ENCODE data around the gene SLC38A1. TPM values are rescaled to one million over a fixed set of nuclear protein-coding genes. Genes with fewer than 3 reads are reported as not detected.
A peak's percentile ranks its signal among the peaks of the same experiment; 100 is the strongest.

Gene SLC38A1
- total and polyA plus RNA-seq, 2 experiments from 2014 or later: 114 to 234 TPM

DNA sequence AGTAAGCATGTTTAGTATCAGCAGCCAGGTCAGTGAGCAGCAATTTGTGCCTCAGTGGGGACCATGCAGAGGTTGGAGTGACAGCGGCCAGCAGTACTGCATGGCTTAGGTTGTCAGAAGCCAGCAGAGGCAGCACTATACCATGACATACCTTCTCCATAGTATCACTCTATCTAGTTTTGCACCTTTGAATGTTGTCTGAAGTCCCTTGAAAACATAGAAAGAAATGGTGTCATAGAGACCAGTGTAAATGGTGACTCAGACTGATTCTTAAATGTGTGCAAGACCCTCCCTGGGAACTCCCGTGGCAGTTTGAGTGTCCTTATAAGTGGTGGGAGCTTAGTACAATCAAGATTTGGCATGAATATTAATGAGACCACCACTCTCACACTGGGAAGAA lies 124.4 kb downstream of the SLC38A1 start:
- Histone ChIP-seq H3K27ac (ENCODE audit: low read depth) (no peak overlapping the region), H4K20me1 (replicated peaks; ENCODE audit: insufficient read depth) (no peaks in the 10 kb centered on the region), H3K27me3 (ENCODE audit: insufficient read depth) (no peaks in the 10 kb centered on the region), H2AFZ (0 out of 2 replicates have a peak overlapping the region, but pooled peaks have one; percentile 44), H3K4me1 (ENCODE audit: insufficient read depth) (no peaks in the 10 kb centered on the region), H3K9me2 (ENCODE audit: insufficient read depth) (no peaks in the 10 kb centered on the region), H3K4me2 (no peak overlapping the region), H3F3A (replicated peaks; ENCODE audit: low read depth) (no peaks in the 10 kb centered on the region), H3K79me2 (replicated peaks; ENCODE audit: insufficient read depth) (no peaks in the 10 kb centered on the region), H3K36me3 (ENCODE audit: insufficient read depth) (no peaks in the 10 kb centered on the region), H3K4me3 (no peak overlapping the region)
- DNase-seq (ENCODE audit: low spot score) (no peak), ATAC-seq (no peak)
- Mint-ChIP-seq H3K27ac (no peak overlapping the region), H3K4me3 (no peak overlapping the region), H3K27me3 (ENCODE audit: insufficient read depth, low read depth, poor library complexity) (peaks cover 4% of the 10 kb centered on the region), H3K36me3 (ENCODE audit: low read depth) (no peaks in the 10 kb centered on the region), H3K4me1 (no peaks in the 10 kb centered on the region), H3K9me3 (no peaks in the 10 kb centered on the region)
- TF ChIP-seq, protein P1, sequence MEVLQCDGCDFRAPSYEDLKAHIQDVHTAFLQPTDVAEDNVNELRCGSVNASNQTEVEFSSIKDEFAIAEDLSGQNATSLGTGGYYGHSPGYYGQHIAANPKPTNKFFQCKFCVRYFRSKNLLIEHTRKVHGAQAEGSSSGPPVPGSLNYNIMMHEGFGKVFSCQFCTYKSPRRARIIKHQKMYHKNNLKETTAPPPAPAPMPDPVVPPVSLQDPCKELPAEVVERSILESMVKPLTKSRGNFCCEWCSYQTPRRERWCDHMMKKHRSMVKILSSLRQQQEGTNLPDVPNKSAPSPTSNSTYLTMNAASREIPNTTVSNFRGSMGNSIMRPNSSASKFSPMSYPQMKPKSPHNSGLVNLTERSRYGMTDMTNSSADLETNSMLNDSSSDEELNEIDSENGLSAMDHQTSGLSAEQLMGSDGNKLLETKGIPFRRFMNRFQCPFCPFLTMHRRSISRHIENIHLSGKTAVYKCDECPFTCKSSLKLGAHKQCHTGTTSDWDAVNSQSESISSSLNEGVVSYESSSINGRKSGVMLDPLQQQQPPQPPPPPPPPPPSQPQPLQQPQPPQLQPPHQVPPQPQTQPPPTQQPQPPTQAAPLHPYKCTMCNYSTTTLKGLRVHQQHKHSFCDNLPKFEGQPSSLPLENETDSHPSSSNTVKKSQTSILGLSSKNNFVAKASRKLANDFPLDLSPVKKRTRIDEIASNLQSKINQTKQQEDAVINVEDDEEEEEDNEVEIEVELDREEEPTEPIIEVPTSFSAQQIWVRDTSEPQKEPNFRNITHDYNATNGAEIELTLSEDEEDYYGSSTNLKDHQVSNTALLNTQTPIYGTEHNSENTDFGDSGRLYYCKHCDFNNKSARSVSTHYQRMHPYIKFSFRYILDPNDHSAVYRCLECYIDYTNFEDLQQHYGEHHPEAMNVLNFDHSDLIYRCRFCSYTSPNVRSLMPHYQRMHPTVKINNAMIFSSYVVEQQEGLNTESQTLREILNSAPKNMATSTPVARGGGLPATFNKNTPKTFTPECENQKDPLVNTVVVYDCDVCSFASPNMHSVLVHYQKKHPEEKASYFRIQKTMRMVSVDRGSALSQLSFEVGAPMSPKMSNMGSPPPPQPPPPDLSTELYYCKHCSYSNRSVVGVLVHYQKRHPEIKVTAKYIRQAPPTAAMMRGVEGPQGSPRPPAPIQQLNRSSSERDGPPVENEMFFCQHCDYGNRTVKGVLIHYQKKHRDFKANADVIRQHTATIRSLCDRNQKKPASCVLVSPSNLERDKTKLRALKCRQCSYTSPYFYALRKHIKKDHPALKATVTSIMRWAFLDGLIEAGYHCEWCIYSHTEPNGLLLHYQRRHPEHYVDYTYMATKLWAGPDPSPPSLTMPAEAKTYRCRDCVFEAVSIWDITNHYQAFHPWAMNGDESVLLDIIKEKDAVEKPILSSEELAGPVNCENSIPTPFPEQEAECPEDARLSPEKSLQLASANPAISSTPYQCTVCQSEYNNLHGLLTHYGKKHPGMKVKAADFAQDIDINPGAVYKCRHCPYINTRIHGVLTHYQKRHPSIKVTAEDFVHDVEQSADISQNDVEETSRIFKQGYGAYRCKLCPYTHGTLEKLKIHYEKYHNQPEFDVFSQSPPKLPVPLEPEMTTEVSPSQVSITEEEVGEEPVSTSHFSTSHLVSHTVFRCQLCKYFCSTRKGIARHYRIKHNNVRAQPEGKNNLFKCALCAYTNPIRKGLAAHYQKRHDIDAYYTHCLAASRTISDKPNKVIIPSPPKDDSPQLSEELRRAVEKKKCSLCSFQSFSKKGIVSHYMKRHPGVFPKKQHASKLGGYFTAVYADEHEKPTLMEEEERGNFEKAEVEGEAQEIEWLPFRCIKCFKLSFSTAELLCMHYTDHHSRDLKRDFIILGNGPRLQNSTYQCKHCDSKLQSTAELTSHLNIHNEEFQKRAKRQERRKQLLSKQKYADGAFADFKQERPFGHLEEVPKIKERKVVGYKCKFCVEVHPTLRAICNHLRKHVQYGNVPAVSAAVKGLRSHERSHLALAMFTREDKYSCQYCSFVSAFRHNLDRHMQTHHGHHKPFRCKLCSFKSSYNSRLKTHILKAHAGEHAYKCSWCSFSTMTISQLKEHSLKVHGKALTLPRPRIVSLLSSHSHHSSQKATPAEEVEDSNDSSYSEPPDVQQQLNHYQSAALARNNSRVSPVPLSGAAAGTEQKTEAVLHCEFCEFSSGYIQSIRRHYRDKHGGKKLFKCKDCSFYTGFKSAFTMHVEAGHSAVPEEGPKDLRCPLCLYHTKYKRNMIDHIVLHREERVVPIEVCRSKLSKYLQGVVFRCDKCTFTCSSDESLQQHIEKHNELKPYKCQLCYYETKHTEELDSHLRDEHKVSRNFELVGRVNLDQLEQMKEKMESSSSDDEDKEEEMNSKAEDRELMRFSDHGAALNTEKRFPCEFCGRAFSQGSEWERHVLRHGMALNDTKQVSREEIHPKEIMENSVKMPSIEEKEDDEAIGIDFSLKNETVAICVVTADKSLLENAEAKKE (CRISPR knock-in tag; IDR thresholded peaks at IDR 0.05): no peak
- TF ChIP-seq POLR2AphosphoS5 (IDR thresholded peaks at IDR 0.05; ENCODE audit: low read depth): no peak
- TF ChIP-seq, protein P2, sequence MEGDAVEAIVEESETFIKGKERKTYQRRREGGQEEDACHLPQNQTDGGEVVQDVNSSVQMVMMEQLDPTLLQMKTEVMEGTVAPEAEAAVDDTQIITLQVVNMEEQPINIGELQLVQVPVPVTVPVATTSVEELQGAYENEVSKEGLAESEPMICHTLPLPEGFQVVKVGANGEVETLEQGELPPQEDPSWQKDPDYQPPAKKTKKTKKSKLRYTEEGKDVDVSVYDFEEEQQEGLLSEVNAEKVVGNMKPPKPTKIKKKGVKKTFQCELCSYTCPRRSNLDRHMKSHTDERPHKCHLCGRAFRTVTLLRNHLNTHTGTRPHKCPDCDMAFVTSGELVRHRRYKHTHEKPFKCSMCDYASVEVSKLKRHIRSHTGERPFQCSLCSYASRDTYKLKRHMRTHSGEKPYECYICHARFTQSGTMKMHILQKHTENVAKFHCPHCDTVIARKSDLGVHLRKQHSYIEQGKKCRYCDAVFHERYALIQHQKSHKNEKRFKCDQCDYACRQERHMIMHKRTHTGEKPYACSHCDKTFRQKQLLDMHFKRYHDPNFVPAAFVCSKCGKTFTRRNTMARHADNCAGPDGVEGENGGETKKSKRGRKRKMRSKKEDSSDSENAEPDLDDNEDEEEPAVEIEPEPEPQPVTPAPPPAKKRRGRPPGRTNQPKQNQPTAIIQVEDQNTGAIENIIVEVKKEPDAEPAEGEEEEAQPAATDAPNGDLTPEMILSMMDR (conservative IDR thresholded peaks at IDR 0.05; ENCODE audit: low read depth in 2 of 2): no peak

DNA sequence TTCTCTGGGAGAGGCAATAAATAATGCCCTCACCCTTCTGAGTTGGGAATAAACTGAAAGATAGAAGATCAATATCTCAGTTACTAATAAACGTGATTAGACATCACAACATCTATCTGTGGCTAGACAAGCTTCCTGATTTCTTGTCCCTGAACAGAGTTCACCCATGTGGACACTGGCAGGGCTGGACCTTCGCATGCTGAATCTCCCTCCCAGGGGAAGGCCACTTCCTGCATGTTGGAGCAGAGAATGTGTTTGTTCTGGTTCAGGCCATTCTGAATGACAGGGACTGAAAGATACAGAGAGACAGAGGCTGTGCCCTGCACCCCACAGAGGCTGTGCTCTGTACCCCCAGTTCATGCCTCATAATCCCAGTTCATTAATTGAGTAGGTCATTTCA lies 132.6 kb downstream of the SLC38A1 start:
- Histone ChIP-seq H3K4me2 (no peak overlapping the region), H3K79me2 (replicated peaks; ENCODE audit: insufficient read depth) (no peaks in the 10 kb centered on the region), H3K27me3 (ENCODE audit: insufficient read depth) (no peaks in the 10 kb centered on the region), H4K20me1 (replicated peaks; ENCODE audit: insufficient read depth) (no peaks in the 10 kb centered on the region), H3K9me2 (ENCODE audit: insufficient read depth) (no peaks in the 10 kb centered on the region), H3K4me3 (no peak overlapping the region), H3K36me3 (ENCODE audit: insufficient read depth) (no peaks in the 10 kb centered on the region), H3K4me1 (ENCODE audit: insufficient read depth) (no peaks in the 10 kb centered on the region), H3F3A (replicated peaks; ENCODE audit: low read depth) (no peaks in the 10 kb centered on the region), H3K27ac (ENCODE audit: low read depth) (no peak overlapping the region), H2AFZ (no peak overlapping the region)
- Mint-ChIP-seq H3K9me3 (no peaks in the 10 kb centered on the region), H3K4me1 (no peaks in the 10 kb centered on the region), H3K4me3 (no peak overlapping the region), H3K36me3 (ENCODE audit: low read depth) (no peaks in the 10 kb centered on the region), H3K27ac (no peak overlapping the region), H3K27me3 (ENCODE audit: insufficient read depth, low read depth, poor library complexity) (peaks cover 2% of the 10 kb centered on the region)
- no peak for DNase-seq (ENCODE audit: low spot score)
- ATAC-seq: no peak
- TF ChIP-seq CREB1 (CRISPR knock-in tag; IDR thresholded peaks at IDR 0.05; ENCODE audit: low read depth): no peak
- TF ChIP-seq EZH2 (IDR thresholded peaks at IDR 0.05; ENCODE audit: low read depth, unreplicated experiment): no peak
- no peak for TF ChIP-seq JUNB (IDR thresholded peaks at IDR 0.05; ENCODE audit: unreplicated experiment)
- TF ChIP-seq, protein P3, sequence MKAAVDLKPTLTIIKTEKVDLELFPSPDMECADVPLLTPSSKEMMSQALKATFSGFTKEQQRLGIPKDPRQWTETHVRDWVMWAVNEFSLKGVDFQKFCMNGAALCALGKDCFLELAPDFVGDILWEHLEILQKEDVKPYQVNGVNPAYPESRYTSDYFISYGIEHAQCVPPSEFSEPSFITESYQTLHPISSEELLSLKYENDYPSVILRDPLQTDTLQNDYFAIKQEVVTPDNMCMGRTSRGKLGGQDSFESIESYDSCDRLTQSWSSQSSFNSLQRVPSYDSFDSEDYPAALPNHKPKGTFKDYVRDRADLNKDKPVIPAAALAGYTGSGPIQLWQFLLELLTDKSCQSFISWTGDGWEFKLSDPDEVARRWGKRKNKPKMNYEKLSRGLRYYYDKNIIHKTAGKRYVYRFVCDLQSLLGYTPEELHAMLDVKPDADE (IDR thresholded peaks at IDR 0.05): no peak
- no peak for TF ChIP-seq ZNF114 (CRISPR knock-in tag; IDR thresholded peaks at IDR 0.05)
- TF ChIP-seq, protein P2 (conservative IDR thresholded peaks at IDR 0.05; ENCODE audit: low read depth in 2 of 2): no peak

Data from GM23338 (cell line).